ENCODE results near the gene CELF2. TPM values are rescaled to one million over a fixed set of nuclear protein-coding genes. Genes with fewer than 3 reads are reported as not detected.
"Not testable (repeated sequence)": the region's sequence is repeated elsewhere in the genome, so short reads cannot be mapped to it uniquely, and the experiment has no call there.

The CELF2 gene
- total and polyA plus RNA-seq, 4 donors, result 43.3 to 65.6 (median 50.1) TPM

DNA sequence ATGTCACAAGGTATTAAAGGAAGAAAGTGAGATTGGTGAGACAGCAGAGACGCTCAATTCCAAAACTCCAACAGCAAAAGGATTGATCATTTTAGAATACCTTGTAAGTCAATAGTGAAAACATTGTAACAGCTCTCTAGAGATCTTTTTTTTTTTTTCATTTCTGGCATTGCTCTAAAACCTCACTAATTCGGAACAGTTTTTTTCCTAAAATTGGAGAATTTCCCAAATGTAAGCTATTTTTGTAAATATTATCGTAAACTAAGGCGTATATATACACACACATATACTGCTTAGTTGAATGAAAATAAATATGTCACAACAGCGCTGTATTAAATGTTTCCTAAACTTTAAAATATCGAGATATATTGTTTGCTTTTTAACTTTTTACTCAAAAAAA, 30.6 kb upstream of the CELF2 start:
- Histone ChIP-seq H3K27ac (ENCODE audit: low read depth, low read length) (no peak overlapping the region), H3K27me3 (ENCODE audit: control insufficient read depth, insufficient read depth, low read length) (no peaks in the 10 kb centered on the region), H3K4me3 (ENCODE audit: low read depth, low read length) (no peak overlapping the region), H3K36me3 (ENCODE audit: control insufficient read depth, insufficient read depth, low read length) (no peaks in the 10 kb centered on the region), H3K4me1 (ENCODE audit: control insufficient read depth, insufficient read depth, low read length) (peaks cover 3% of the 10 kb centered on the region), H3K9me3 (ENCODE audit: control insufficient read depth, insufficient read depth, low read length) (no peaks in the 10 kb centered on the region)
- DNase-seq (ENCODE audit: low read depth in 4 of 6, low spot score in 6 of 6), result no peak
- WGBS (ENCODE audit: insufficient coverage), result no CpG with 5 or more reads among the region's 6 CpGs

DNA sequence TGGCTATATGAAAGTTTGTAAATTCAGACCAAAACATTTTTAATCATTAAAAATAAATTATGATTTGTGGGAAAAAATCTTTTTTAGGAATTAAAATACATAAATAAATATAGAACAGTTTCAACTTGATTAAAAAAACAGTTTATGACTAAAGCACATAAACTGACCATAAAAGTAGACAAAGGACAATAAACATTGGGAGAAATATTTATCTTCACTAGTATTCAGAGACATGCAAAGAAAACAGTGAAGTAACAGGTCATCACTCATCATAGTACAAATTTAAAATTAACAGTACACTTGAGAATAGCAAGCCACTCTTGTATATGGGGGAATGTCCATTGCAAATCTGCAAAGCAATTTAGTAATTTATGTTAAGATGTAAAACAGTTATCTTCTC, 28.0 kb upstream of the CELF2 start:
- no peak overlapping the region for H3K4me3 ChIP-seq (ENCODE audit: low read depth, low read length)
- no peak overlapping the region for H3K27ac ChIP-seq (ENCODE audit: low read depth, low read length)
- DNase-seq (ENCODE audit: low read depth in 4 of 6, low spot score in 6 of 6), result no peak
- peaks cover 3% of the 10 kb centered on the region for H3K4me1 ChIP-seq (ENCODE audit: control insufficient read depth, insufficient read depth, low read length)
- H3K9me3 ChIP-seq (ENCODE audit: control insufficient read depth, insufficient read depth, low read length), result no peaks in the 10 kb centered on the region
- H3K36me3 ChIP-seq (ENCODE audit: control insufficient read depth, insufficient read depth, low read length), result no peaks in the 10 kb centered on the region
- H3K27me3 ChIP-seq (ENCODE audit: control insufficient read depth, insufficient read depth, low read length), result no peaks in the 10 kb centered on the region

DNA sequence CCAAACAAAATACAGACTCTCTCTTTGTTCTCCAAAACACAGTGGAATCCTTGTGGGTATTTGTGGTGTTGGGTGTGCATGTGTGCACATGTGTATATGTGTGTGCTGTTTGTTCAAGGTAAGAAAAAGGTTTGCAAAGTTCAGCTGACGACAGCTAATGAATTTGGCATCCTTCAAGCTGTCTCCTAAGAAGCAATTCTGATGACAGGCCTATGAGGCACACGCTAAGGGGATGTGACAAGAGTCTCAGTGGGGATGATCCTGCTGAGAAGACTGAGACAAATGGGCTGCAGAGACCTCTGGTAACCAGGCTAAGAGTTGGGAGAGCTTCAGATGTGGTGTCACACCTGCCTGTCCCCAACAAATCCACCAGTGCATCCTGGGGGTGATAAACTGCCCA, 26.5 kb upstream of the CELF2 start:
- H3K4me3 ChIP-seq (ENCODE audit: low read depth, low read length), result no peak overlapping the region
- DNase-seq (ENCODE audit: low read depth in 4 of 6, low spot score in 6 of 6), result no peak
- no peaks in the 10 kb centered on the region for H3K36me3 ChIP-seq (ENCODE audit: control insufficient read depth, insufficient read depth, low read length)
- H3K27me3 ChIP-seq (ENCODE audit: control insufficient read depth, insufficient read depth, low read length), result no peaks in the 10 kb centered on the region
- no peak overlapping the region for H3K27ac ChIP-seq (ENCODE audit: low read depth, low read length)
- H3K9me3 ChIP-seq (ENCODE audit: control insufficient read depth, insufficient read depth, low read length), result no peaks in the 10 kb centered on the region
- no peaks in the 10 kb centered on the region for H3K4me1 ChIP-seq (ENCODE audit: control insufficient read depth, insufficient read depth, low read length)
- WGBS (ENCODE audit: insufficient coverage), result 78% methylated on average over 2 of the region's 2 CpGs

DNA sequence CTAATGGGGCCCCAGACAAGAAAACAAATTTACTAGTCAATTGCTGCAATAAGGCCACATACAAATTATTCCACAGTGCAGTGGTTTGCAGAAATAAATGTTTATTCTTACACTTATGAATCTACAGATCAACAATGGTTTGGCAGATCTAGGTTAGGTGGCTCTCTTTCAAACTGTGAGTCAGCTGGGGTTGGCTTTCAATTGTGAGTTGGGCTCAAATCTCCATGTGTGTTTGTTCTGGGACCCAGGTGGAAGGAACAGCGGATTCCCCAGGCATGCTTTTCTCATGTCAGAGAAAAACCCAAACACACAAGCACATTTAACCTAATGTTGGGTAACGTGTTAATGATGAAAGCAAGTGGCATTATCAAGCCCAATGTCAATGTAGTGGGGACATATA, 25.6 kb upstream of the CELF2 start:
- no CpG with 5 or more reads among the region's 2 CpGs for WGBS (ENCODE audit: insufficient coverage)
- no peak overlapping the region for H3K27ac ChIP-seq (ENCODE audit: low read depth, low read length)
- no peak overlapping the region for H3K4me3 ChIP-seq (ENCODE audit: low read depth, low read length)
- no peak for DNase-seq (ENCODE audit: low read depth in 4 of 6, low spot score in 6 of 6)
- H3K4me1 ChIP-seq (ENCODE audit: control insufficient read depth, insufficient read depth, low read length), result no peaks in the 10 kb centered on the region
- no peaks in the 10 kb centered on the region for H3K27me3 ChIP-seq (ENCODE audit: control insufficient read depth, insufficient read depth, low read length)
- H3K9me3 ChIP-seq (ENCODE audit: control insufficient read depth, insufficient read depth, low read length), result no peaks in the 10 kb centered on the region
- no peaks in the 10 kb centered on the region for H3K36me3 ChIP-seq (ENCODE audit: control insufficient read depth, insufficient read depth, low read length)

DNA sequence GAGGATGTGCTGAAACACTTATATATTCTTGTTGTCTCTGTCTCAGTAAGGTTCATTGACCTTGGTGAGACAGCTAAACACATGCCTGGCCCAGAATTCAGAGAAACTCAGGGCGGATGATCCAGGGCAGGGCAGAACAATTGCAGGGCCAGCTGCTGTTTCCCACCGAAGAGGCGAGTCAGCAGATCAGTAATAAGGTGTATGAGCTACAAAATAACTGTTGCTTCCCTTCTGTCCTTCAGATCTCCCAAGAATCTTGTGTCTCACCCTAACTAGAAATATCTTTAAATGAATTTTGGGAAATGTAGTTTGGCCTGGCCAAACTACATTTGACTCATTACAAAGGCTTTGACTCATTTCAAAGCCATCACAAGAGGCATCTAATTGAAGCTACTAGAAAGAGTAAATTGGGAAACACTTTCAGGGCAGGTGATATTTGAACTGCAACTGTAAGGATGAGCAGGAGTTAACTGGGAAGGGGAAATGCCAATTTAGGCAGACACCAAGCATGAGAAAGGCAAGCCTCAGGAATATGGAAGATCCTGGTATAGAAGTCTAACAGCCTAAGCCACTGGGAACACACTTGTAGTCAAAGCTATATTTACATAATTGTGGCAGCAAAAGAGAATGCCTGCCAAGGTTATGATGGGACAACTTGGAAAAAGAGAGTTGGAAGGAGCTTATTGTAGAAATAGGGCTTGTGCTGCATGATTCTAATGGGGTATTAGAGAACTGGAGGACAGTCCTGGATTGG, 24.5 kb upstream of the CELF2 start:
- no peak for DNase-seq (ENCODE audit: low read depth in 4 of 6, low spot score in 6 of 6)
- WGBS (ENCODE audit: insufficient coverage), result 89% methylated on average over 1 of the region's 3 CpGs
- no peak overlapping the region for H3K4me3 ChIP-seq (ENCODE audit: low read depth, low read length)
- H3K36me3 ChIP-seq (ENCODE audit: control insufficient read depth, insufficient read depth, low read length), result no peaks in the 10 kb centered on the region
- no peaks in the 10 kb centered on the region for H3K27me3 ChIP-seq (ENCODE audit: control insufficient read depth, insufficient read depth, low read length)
- H3K4me1 ChIP-seq (ENCODE audit: control insufficient read depth, insufficient read depth, low read length), result no peaks in the 10 kb centered on the region
- H3K9me3 ChIP-seq (ENCODE audit: control insufficient read depth, insufficient read depth, low read length), result no peaks in the 10 kb centered on the region
- H3K27ac ChIP-seq (ENCODE audit: low read depth, low read length), result no peak overlapping the region

DNA sequence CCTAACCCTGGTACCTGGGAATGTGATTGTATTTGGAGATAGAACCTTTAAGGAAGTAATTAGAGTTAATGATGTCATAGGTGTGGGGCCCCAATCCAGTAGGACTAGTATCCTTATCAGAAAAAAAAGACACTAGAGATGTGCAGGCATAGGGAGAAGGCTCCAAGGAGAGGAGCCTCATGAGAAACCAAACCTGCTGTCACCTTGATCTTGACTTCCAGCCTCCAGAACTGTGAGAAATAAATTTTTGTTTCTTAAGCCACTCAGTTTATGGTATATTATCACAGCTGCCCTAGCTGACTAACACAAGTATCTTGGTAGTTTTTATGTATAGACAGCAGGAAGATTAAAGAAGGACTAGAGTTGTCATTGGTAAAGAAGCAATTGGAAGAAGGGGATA, 23.9 kb upstream of the CELF2 start:
- Histone ChIP-seq H3K9me3 (ENCODE audit: control insufficient read depth, insufficient read depth, low read length) (no peaks in the 10 kb centered on the region), H3K27ac (ENCODE audit: low read depth, low read length) (no peak overlapping the region), H3K27me3 (ENCODE audit: control insufficient read depth, insufficient read depth, low read length) (no peaks in the 10 kb centered on the region), H3K36me3 (ENCODE audit: control insufficient read depth, insufficient read depth, low read length) (no peaks in the 10 kb centered on the region), H3K4me1 (ENCODE audit: control insufficient read depth, insufficient read depth, low read length) (no peaks in the 10 kb centered on the region), H3K4me3 (ENCODE audit: low read depth, low read length) (no peak overlapping the region)
- no peak for DNase-seq (ENCODE audit: low read depth in 4 of 6, low spot score in 6 of 6)

- Histone ChIP-seq H3K27me3 (ENCODE audit: control insufficient read depth, insufficient read depth, low read length) (no peaks in the 10 kb centered on the region), H3K27ac (ENCODE audit: low read depth, low read length) (no peak overlapping the region), H3K4me1 (ENCODE audit: control insufficient read depth, insufficient read depth, low read length) (no peaks in the 10 kb centered on the region), H3K4me3 (ENCODE audit: low read depth, low read length) (no peak overlapping the region), H3K9me3 (ENCODE audit: control insufficient read depth, insufficient read depth, low read length) (no peaks in the 10 kb centered on the region), H3K36me3 (ENCODE audit: control insufficient read depth, insufficient read depth, low read length) (no peaks in the 10 kb centered on the region)
- no peak for DNase-seq (ENCODE audit: low read depth in 4 of 6, low spot score in 6 of 6)
- WGBS (ENCODE audit: insufficient coverage), result no CpG with 5 or more reads among the region's 2 CpGs
Observed at GRCh38 chr10:10994360-10994759, 23.3 kb upstream of the CELF2 start.

DNA sequence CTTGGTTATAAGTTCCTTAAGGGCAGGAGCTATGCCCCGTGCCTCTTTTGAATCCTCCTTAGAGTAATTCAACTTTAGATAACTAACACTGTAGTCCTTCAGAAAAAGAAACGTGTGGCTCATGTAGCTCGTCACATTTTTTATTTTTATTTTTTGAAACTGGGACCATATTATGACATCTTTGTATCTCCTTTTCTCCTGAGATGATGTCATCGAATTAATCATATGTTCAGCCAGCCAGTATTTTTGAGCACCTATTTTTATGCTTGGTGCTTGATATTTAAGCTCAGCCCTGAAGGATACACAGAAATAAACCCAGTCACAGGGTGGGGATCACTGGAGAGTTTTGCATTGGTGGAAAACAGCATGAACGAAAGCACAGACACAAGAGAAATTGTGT, 22.6 kb upstream of the CELF2 start:
- Histone ChIP-seq H3K27ac (ENCODE audit: low read depth, low read length) (no peak overlapping the region), H3K4me1 (ENCODE audit: control insufficient read depth, insufficient read depth, low read length) (no peaks in the 10 kb centered on the region), H3K36me3 (ENCODE audit: control insufficient read depth, insufficient read depth, low read length) (no peaks in the 10 kb centered on the region), H3K9me3 (ENCODE audit: control insufficient read depth, insufficient read depth, low read length) (no peaks in the 10 kb centered on the region), H3K27me3 (ENCODE audit: control insufficient read depth, insufficient read depth, low read length) (no peaks in the 10 kb centered on the region), H3K4me3 (ENCODE audit: low read depth, low read length) (no peak overlapping the region)
- DNase-seq (ENCODE audit: low read depth in 4 of 6, low spot score in 6 of 6), result no peak
- WGBS (ENCODE audit: insufficient coverage), result 100% methylated on average over 3 of the region's 5 CpGs

DNA sequence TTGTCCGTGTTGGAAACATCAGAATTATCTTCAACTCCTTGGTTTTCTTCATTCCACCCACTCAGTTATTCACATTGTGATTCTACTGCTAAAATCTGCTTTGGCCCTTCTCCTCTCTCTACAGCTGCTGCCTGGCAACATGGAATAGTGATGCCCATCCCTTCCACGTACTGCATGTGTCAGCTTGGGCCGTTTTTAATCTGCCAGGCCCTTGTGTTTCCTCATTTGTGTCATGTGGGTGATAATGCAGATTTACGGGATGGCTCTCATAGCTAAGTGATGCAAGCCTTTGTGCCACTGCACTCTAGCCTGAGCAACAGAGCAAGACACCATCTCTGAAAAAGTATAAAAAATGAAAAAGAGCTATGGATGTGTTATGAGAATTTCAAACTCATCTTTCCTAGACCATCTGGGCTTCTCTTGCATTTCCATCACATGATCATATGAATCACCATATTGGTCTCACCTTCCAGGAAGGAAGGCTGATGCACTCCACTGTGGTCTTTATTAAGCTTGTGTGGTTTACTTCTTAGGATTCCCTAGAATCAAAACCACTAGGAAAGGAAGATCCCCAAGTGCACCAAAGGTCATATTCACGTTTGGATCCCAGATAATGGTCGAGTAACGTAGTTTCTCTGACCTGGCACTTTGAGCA, 20.6 kb upstream of the CELF2 start:
- DNase-seq (ENCODE audit: low read depth in 4 of 6, low spot score in 6 of 6), result no peak
- H3K4me1 ChIP-seq (ENCODE audit: control insufficient read depth, insufficient read depth, low read length), result no peaks in the 10 kb centered on the region
- H3K9me3 ChIP-seq (ENCODE audit: control insufficient read depth, insufficient read depth, low read length), result no peaks in the 10 kb centered on the region
- no peak overlapping the region for H3K4me3 ChIP-seq (ENCODE audit: low read depth, low read length)
- 93% methylated on average over 2 of the region's 7 CpGs for WGBS (ENCODE audit: insufficient coverage)
- no peak overlapping the region for H3K27ac ChIP-seq (ENCODE audit: low read depth, low read length)
- no peaks in the 10 kb centered on the region for H3K27me3 ChIP-seq (ENCODE audit: control insufficient read depth, insufficient read depth, low read length)
- no peaks in the 10 kb centered on the region for H3K36me3 ChIP-seq (ENCODE audit: control insufficient read depth, insufficient read depth, low read length)

- WGBS (ENCODE audit: insufficient coverage), result 100% methylated on average over 2 of the region's 4 CpGs
- not testable (repeated sequence) for H3K9me3 ChIP-seq (ENCODE audit: control insufficient read depth, insufficient read depth, low read length); H3K4me3 ChIP-seq (ENCODE audit: low read depth, low read length); DNase-seq (ENCODE audit: low read depth in 4 of 6, low spot score in 6 of 6); H3K36me3 ChIP-seq (ENCODE audit: control insufficient read depth, insufficient read depth, low read length); H3K4me1 ChIP-seq (ENCODE audit: control insufficient read depth, insufficient read depth, low read length); H3K27me3 ChIP-seq (ENCODE audit: control insufficient read depth, insufficient read depth, low read length); H3K27ac ChIP-seq (ENCODE audit: low read depth, low read length)
Observed at GRCh38 chr10:10999501-10999900, 18.2 kb upstream of the CELF2 start.

Measured in spinal cord (tissue), 10 donors.